Epithelial cell of proximal tubule (primary cell): ENCODE measurements around the gene CDK5. TPM values are rescaled to one million over a fixed set of nuclear protein-coding genes. Genes with fewer than 3 reads are reported as not detected.

Source experiments
- DNase-seq: peaks from one replicate; pipeline ENCODE4 v3.0.0-alpha.2; 2011; ENCODE audit warnings: low read depth
- H3K4me3 ChIP-seq: 2 replicates; pipeline ENCODE4 v1.5.1; 2011; ENCODE audit warnings: low read depth, mild to moderate bottlenecking, low read length
- total RNA-seq: library from RNA; depleted of rRNA; stranded (reverse); fragments of >200 nt; gene quantifications from 2 replicates; pipeline ENCODE4 v1.2.3, GENCODE V29; 2015
- TF ChIP-seq, protein P1 (sequence below): conservative IDR thresholded peaks from 2 replicates; pipeline ENCODE4 v1.5.1; 2012; ENCODE audit warnings: low read depth, mild to moderate bottlenecking, low read length

Gene CDK5
- total RNA-seq, 1 donor from 2014 or later, result 19.3 TPM

DNA sequence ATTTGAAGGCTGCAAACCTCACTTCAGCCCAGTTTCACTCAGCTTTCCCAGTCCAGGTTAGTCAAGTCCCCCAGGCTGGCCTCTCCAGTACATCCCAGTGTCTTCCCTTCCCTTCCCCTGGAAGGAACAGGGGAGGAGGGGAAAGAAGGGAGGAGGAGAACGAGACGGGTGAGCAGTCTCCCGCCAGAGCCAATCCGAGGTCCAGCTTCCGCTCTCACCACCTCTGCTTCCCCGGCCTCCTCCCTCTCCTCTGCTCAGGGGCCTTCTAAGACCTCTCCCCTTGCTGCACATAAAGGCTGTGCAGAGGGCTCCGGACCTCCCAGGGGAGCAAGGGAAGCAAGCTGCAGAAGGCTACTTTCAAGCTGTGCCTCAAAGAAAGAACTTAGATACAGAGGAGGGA is 37.5 kb downstream of the CDK5 start:
- TF ChIP-seq, protein P1, sequence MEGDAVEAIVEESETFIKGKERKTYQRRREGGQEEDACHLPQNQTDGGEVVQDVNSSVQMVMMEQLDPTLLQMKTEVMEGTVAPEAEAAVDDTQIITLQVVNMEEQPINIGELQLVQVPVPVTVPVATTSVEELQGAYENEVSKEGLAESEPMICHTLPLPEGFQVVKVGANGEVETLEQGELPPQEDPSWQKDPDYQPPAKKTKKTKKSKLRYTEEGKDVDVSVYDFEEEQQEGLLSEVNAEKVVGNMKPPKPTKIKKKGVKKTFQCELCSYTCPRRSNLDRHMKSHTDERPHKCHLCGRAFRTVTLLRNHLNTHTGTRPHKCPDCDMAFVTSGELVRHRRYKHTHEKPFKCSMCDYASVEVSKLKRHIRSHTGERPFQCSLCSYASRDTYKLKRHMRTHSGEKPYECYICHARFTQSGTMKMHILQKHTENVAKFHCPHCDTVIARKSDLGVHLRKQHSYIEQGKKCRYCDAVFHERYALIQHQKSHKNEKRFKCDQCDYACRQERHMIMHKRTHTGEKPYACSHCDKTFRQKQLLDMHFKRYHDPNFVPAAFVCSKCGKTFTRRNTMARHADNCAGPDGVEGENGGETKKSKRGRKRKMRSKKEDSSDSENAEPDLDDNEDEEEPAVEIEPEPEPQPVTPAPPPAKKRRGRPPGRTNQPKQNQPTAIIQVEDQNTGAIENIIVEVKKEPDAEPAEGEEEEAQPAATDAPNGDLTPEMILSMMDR, result no peak
- no peak for DNase-seq
- no peak overlapping the region for H3K4me3 ChIP-seq

DNA sequence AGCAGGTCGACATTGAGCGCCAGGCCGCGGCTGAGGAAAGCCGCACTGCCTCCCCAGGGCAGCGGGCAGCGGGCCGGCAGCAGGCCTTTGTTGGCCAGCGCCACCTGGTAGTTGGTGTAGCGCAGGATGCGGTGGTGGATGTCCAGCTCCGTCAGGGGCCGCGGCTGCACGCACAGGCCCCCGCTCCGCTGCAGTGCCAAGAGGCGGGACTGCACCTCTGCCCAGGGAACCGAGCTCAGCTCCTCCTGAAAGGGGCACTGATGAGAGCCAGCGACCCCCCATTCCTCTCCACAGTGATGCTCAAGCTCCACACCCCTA is 38.6 kb downstream of the CDK5 start:
- TF ChIP-seq, protein P1, result no peak
- DNase-seq, result no peak
- H3K4me3 ChIP-seq, result peak overlapping the region; percentile 26

DNA sequence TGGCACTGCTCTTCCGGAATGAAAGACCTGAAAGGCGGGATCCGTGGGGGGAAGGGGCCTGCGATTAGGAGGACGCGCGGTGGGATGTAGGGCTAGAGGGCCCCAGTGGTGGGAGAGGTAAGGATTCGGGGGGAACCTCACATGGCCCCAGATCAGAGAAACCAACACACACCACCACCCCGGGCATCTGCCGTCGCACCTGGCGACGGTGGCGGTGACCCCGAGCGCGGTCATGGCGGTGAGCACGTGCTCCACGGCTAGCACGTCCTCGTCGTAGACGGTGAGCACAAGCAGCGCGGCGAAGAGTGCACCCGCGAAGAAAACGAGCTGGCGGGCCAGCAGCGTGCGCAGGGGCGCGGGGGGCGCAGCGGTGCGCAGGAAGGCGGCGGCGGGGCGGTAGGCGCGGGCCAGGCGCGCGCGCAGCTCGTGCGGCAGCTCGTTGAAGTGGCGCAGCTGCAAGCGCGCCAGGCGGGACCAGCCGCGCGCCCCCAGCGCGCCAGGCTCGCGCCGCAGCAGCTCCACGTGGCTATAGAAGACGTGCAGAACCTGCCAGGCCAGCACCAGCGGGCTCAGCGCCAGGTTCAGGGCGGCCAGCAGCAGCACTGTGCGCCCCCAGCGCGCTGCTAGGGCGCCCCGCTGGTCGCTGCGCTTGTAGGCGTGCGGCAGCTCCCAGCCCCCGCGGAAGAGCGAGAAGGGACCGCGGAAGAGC is 39.1 kb downstream of the CDK5 start:
- H3K4me3 ChIP-seq, result peak overlapping the region; percentile 31
- DNase-seq, result no peak

DNA sequence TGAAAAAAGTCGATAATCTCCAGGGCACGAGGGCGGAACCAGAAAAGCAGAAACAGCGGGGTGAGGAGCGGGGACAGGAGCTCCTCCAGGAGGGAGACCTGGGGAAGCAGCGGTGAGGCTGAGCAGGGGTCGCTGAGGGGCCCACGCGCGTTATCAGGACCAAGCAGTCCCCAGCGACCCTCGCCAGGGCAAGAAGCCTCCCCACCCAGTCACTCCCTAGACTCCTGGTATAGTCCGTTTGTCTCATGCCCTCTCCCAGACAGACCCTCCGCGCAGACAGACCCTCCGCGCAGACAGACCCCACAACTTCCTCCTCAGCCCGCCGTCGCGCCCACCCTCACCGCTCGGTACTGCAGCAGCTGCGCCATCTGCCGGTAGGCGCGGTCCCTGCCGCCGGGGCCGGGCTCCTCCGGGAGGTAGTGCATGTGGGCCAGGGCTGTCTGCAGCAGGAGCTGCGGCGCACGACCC is 39.7 kb downstream of the CDK5 start:
- no peak for DNase-seq
- peak overlapping the region; percentile 31 for H3K4me3 ChIP-seq
- TF ChIP-seq, protein P1, result peak; percentile 89

More for the DNA sequence above, 39.1 kb downstream of the CDK5 start:
- TF ChIP-seq, protein P1, result no peak

DNA sequence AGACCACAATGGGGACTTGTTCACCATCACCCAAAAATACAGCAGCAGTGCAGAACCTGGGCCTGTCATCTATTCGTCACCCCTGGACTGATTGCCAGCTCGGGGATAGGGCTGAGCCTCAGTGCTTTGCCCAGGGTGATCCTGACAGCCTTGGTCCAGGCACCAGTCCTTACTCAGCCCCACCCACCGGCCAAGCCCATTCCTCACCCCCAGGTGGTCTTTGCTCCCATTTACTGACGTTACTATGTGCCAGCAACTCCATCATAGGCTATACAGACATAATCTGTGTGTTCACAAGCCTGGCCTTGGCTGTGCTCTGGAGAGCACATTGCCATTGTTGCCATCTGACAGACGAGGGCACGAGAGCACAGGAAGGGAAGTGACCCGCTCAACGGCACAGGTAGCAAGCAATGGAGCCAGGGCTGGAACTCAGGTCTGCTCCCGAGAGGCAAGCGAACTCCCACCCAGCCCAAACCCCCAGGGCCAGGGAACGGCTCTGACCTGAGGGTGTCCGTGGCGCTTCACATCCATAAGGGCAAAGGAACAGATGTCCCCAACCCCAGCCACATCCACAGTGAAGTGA is 40.2 kb downstream of the CDK5 start:
- DNase-seq, result no peak
- no peak overlapping the region for H3K4me3 ChIP-seq
- TF ChIP-seq, protein P1, result no peak

DNA sequence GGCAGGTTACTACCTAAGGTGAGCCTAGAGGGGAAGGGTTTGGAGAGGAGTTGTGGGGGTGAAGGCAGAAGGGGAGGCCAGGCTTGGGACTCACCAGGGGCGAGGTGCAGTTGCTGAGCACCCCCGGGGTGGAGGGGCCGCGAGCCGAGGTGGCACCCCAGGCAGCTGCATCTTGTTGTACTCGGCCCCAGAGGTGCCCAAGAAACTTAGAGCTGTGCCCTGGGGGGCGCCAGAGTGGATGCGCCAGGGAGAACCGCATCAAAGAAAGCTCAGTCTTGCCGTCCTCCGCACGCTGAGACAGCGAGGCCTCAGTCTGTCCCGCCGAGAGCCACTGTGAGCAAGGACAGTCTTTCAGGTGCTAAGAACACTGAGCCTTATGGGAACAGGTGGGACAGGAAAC is 40.8 kb downstream of the CDK5 start:
- TF ChIP-seq, protein P1, result no peak
- H3K4me3 ChIP-seq, result no peak overlapping the region
- no peak for DNase-seq

DNA sequence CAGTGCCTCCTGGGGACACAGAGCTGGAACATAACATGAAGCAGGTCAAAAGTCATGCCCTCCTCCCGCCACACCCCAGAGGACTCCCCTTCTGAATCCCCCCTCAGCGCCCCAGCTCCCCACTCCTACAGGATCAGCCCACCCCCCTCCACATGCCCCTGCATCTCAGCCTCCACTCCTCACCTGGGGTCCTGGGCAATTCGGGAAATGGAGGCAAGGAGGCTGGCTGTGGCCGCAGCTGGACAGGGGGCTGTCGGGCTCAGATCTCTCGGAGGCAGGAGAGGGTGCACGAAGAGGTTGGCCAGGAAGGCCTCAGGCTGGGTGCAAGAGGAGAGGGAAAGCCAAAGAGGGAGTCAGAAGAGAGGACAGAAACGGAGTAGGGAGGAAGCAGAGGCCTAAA is 41.2 kb downstream of the CDK5 start:
- H3K4me3 ChIP-seq, result no peak overlapping the region
- DNase-seq, result no peak
- TF ChIP-seq, protein P1, result no peak
